ENCODE measurements around the gene ST3GAL4. TPM values are rescaled to one million over a fixed set of nuclear protein-coding genes. Genes with fewer than 3 reads are reported as not detected.
A peak's percentile ranks its signal among the peaks of the same experiment; 100 is the strongest.
"Not testable (repeated sequence)": the region's sequence is repeated elsewhere in the genome, so short reads cannot be mapped to it uniquely, and the experiment has no call there.

The ST3GAL4 gene
- total RNA-seq, 1 experiment from 2014 or later: 24.2 TPM

DNA sequence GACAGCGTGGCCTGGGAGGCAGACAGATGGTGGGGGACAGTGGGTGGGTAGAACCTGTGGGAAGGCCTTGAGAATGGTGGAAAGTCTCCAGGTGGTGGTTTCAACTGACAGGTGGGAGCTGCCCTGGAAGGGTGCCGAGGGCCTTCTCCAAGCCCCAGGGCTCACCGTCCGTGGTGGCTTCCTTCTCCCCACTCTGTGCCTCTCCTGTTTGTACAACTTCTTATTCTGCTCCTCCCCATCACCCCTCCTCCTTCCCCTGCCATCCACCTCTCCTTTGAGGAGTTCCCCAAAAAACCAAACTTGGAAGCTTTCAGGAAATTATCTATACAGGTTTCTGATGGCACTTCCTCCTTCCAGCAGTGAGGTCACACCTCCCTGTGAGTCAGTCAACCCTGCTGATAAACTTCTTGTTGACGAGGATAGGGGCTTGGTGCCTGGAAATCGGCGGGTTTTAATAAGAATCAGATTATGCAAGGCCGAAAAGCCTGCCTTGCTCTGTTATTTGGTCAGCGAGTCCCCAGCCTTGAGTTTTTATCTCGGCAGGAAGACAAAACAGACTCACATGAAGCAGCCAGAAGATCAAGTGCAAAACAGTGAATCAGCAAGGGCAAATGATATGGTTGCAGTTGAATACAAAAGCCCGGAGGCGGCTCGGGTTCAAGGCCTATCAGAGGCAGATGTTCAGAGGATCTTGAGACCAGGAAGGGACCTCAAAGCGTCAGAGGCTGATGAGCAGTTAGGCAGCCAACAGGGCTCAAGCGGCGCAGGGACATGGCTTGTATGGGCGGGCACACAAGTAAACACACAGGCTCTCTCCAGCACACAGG lies 9.5 kb upstream of the ST3GAL4 start:
- DNase-seq (ENCODE audit: low read depth): peak; percentile 71

GRCh38 chr11:126346586-126346940 lies 8.9 kb upstream of the ST3GAL4 start:
- DNase-seq (ENCODE audit: low read depth): no peak

- not testable (repeated sequence) for DNase-seq (ENCODE audit: low read depth)
Measured at GRCh38 chr11:126346946-126347345, 8.5 kb upstream of the ST3GAL4 start.

DNA sequence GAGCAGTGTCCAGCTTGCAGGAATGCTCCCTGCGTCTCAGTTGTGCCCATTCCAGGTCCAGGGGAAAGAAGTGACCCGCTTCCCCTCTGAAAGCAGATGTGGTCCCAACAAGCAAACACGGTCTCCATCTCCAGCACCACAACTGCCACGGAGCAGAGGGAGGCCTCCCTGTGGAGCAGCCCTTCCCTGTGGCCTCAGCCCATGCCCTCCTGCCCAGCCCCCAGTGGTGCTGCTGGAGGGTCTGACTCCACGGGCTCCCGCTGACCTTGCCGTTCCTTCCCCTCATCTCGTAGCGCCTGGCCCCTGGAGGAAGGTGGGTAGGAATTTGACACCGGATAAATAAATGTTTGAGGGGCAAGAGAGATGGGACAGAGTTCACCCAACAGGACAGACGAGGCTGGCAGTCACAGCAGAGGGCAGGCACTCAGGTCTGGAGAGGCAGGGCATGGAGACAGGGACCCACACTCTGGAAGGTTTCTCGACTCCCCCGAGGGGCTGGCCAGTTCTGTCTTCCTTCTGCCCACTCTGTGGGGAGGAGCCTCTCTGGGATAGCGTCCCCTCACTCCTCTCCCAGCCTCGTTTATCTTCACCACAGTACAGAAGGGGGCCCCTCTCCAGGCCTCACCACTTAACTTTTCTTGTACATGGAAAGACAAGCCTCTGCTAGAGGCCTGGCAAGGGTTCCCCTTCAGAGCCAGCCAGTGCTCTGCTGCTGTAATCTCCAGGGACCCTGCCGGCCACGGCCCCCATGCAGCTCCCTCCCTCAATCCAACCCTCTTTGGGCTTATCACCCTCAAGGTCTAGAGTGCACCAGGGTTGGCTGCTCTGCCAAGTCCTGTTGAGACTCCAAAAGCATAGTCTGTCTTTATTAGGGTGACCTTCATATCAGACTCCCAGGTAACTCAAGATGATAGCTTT lies 7.5 kb upstream of the ST3GAL4 start:
- no peak for DNase-seq (ENCODE audit: low read depth)

- peak; percentile 47 for DNase-seq (ENCODE audit: low read depth)
Measured at GRCh38 chr11:126348806-126349582, 6.5 kb upstream of the ST3GAL4 start.

- no peak for DNase-seq (ENCODE audit: low read depth)
Measured at GRCh38 chr11:126350836-126351235, 4.7 kb upstream of the ST3GAL4 start.

DNA sequence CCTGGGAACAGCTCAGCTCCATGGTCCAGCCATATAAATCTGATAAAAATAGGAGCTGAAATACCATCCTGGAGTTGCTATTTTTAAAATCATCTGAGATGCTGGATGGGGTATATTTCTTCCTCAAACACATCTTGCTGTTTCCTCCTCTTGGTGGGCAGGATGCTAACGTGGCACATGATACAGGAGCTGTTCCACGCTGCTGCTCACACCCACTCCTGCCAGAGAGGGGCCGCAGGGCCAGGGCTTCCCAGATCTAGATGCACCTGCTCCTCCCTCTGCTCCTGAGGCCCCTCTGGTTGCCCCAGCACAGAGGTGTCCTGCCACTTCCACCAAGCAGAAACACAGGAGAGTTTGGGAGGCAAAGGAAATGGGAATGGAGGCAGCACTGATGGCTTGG lies 3.3 kb upstream of the ST3GAL4 start:
- no peak for DNase-seq (ENCODE audit: low read depth)

GRCh38 chr11:126352934-126353801 lies 2.3 kb upstream of the ST3GAL4 start:
- peak; percentile 86 for DNase-seq (ENCODE audit: low read depth)

GRCh38 chr11:126354631-126355323 lies 709 bp upstream of the ST3GAL4 start:
- DNase-seq (ENCODE audit: low read depth): no peak

DNA sequence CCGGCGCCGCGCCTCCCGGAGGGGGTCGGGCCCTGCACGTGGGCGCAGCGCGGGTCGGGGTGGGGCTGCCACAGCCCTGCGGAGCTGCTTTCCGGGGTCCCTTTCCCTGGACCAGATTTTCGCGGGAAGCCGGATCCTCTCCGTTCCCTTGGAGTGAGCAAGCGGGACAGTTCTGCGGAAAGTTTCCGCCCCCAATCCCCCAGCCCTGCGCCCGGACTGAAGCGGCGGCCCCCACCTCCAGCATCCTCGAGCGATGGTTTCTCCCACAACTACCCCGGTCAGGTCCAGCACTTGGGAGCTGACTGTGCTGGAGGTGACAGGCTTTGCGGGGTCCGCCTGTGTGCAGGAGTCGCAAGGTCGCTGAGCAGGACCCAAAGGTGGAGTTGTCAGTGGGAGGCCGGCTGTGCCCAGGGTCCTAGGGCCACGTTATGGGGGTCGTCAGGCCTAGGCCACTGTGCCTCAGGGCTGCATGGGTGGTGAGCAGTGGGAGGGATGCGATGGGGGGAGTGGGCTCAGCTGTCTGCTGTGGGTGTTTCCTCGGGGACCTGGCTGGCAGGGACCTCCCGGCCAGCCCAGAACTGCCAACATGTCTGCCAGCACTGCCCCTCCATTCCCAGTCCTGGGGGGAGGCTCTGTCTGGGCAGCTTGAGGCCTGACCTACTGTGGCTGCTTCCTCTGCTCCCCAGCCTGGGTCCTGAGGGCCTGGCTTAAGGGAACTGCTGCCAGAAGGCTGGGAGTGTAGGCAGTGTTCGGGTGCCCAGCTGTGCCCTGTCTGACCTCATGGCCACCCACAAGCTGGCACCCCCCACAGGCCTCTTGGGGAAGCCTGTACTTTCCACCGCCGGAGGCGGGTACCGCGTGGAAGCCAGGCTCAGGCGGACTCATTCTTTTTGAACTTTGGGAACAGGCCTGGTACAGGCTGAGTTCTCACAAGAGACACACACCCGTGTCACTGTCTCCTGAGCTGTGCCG lies 726 bp downstream of the ST3GAL4 start:
- DNase-seq (ENCODE audit: low read depth): peak; percentile 52

DNA sequence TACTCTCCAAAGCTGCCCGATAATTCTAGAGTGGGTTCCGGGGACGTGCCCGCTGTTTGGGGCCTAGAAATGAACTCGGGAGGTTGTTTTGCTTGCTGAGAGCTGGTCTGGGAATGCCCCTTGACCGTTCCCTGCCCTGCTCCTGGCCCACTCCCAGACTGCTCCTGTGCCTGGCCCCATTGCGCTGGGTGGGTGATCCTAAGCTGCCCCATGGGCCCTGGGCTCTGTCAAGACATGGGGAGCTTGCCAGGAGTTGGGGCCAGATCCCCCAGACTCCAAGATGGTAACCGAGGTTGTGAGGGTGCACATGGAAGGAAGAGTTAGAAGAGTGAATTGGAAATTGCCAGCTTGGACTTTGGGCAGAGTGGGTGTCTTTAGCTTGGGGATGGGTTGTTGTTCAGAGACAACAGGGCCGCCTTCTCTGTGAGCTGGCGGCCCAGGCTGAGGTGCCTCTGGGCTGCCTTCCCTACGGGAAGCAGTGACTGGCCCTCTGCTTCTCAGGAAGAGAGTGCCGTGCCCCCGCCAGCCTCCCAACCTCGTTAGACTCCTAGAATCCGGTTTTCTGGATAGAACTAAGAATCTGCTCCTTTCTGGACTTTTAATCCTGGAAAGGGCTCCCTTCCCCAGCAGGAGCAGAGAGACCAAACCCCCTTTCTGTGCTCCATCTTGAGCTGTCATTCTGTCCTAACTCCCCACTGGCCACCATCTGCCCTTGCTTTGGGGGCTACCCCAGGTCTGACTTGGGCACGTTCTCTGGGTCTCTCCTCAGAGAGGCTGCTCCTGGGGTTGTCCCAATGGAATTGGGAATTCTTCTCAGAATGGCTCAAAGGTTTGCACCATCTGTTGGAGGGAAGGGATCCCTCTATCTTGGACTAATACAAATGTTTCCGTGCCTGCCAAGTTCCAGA lies 1.8 kb downstream of the ST3GAL4 start:
- no peak for DNase-seq (ENCODE audit: low read depth)

DNA sequence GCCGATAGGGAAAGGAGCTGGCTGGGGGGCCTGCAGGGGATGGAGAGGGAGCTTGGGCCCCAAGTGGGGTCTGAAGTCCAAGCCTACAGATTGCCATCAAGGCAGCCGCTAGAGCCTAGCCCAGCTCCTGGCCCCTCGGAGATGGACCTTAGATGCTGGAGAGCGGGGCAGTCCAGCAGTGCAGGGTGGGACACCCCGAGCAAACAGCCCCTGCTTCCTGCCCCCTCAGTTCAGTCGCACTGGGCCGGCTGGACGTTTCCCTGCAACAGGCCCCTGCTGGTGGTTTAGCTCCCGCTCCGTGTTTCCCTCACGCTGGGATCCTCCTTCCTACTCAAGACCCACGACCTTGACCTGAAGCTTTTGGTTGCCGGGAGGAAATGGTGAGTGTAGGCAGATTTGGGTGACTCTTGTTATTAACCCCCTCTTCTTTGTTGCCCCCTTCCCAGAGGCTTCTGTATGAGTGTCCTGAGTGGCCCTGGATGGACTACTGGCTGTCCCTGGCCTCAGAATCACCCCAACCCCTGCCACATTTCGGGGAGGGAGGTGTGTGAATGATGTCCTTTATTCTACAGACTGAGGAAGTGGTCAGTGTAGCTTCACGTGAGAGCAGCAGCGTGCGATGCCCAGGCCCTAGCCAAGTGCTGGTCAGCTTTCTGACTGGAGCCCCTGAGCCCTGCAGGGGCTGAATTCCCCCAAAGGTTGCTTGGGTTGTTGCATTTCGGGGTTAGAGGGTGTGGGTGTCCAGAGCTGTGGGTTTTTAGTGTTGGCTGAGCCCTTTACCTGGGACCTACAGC lies 2.7 kb downstream of the ST3GAL4 start:
- no peak for DNase-seq (ENCODE audit: low read depth)

DNA sequence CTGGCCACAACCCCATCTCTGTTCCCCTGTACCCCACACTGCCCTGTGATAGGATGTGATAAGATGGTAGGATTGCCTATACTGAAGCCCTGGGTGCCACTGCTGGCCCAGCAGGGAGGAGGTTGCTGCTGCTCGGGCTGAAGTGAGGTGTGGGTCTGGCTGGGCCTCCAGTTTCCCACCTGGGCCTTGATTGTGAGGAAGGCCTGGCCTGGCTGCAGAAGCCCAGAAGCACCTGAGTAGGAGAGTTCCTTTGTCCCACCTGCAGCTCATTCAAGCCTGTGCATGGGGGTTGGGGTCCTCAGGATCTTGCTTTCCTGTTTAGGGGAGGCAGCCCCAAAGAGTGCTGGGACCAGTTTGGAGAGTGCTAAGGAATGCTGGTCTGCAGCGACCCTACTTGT lies 3.3 kb downstream of the ST3GAL4 start:
- no peak for DNase-seq (ENCODE audit: low read depth)

DNA sequence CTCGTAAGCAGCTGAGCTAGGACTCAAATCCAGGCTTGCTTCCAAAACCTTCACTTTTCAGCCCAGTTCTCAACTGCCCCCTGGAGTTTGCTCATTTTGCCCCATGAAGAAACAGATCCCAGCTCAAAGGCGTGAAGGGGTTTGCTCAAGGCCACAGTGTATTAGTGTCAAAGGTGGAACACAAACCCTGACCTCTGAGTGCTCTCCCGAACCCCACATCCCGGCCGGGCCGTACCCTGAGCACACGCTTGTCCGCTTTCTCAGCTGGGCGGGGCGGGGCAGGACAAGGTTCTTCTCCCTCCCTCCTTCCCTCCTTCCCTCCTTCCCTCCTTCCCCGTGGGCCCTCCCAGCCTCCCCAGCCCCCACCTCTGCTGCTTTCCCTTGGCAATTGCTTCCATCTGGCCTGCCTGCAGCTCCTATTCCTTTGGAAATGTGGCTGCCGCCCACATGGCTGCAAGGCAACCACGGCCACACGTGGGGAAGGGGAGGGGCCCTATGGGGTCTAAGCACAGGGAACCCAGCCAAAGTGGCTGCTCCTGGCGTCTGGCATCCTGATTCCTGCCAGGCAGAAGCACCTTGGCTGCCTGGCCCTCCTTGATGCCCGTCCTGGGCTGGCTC lies 4.1 kb downstream of the ST3GAL4 start:
- peak; percentile 61 for DNase-seq (ENCODE audit: low read depth)

DNA sequence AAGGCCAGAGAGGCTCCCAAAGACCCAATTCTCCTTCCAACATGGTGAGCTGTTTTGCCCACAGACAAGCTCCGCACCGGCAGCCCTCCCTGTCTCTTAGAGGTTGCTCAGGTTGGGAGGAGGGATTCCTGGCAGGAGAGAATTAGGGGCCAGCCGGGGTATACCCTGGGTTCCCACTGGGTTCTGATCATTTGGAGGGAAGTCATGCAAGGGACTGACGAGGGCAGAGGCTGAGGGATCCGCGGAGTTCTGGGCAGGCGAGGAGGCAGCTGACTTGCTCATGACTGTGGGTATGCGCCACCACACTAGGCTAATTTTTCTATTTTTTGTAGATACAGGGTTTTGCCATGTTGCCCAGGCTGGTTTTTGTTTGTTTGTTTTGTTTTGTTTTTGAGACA lies 4.6 kb downstream of the ST3GAL4 start:
- no peak for DNase-seq (ENCODE audit: low read depth)

GRCh38 chr11:126361400-126361799 lies 5.9 kb downstream of the ST3GAL4 start:
- no peak for DNase-seq (ENCODE audit: low read depth)

All from Daoy (cell line).